Transverse colon (tissue), 4 donors: ENCODE data around the gene CCNQ. TPM values are rescaled to one million over a fixed set of nuclear protein-coding genes. Genes with fewer than 3 reads are reported as not detected.

Experiments
- DNase-seq: peaks from one replicate; pipeline ENCODE4 v3.0.0-alpha.2; 2019
- H3K27ac ChIP-seq, 4 donors: fragments of 200-600 bp; sonication (generic); 2 replicates each; pipeline ENCODE4 v1.5.1; 2016 to 2018; ENCODE audit warnings: inconsistent platforms in 4 of 4
- H3K27me3 ChIP-seq: fragments of 200-600 bp; sonication (generic); 2 replicates; pipeline ENCODE4 v1.5.1; 2017; ENCODE audit warnings: inconsistent platforms
- H3K36me3 ChIP-seq, 4 donors: fragments of 200-600 bp; sonication (generic); 2 replicates each; pipeline ENCODE4 v1.5.1; 2017 to 2019; ENCODE audit warnings: inconsistent platforms in 4 of 4
- H3K4me1 ChIP-seq, 4 donors: fragments of 200-600 bp; sonication (generic); 2 replicates each; pipeline ENCODE4 v1.5.1; 2017 to 2020; ENCODE audit warnings: inconsistent platforms in 4 of 4
- H3K4me3 ChIP-seq, 4 donors: fragments of 200-600 bp; sonication (generic); 1 replicate in 1 of 4; 2 replicates in 3 of 4; pipeline versions ENCODE4 v1.5.1 to v1.6.1; 2017 to 2019; ENCODE audit warnings: inconsistent platforms in 4 of 4
- H3K9me3 ChIP-seq, 2 donors: fragments of 200-600 bp; sonication (generic); 2 replicates each; pipeline ENCODE4 v1.5.1; 2017 to 2019; ENCODE audit warnings: inconsistent platforms in 2 of 2
- EP300 ChIP-seq: sonication (generic); formaldehyde crosslinking; IDR thresholded peaks from one replicate; pipeline ENCODE4 v1.6.1; 2017; ENCODE audit warnings: antibody characterized with exemption, low read depth
- POLR2A ChIP-seq: fragments of 450-650 bp; IDR thresholded peaks from one replicate; pipeline ENCODE4 v1.6.1; 2016; ENCODE audit warnings: antibody characterized with exemption, mild to moderate bottlenecking, moderate library complexity
- POLR2AphosphoS5 ChIP-seq, 3 donors: sonication (generic); formaldehyde crosslinking; IDR thresholded peaks; one replicate each; pipeline ENCODE4 v1.6.1; 2016; ENCODE audit warnings: antibody characterized with exemption in 3 of 3
- WGBS, 2 donors: methylation state at CpG; one replicate each; pipeline ENCODE4 v1.1.5; 2018; ENCODE audit warnings: low coverage in 1 of 2; 5-methylcytosine and 5-hydroxymethylcytosine counted together
- in situ Hi-C, 4 donors: fragments of 200-750 bp; cut with MboI; loops; one replicate each; pipeline versions ENCODE4 v1.15.0 to v1.15.1; 2017; ENCODE audit warnings: low sequenced_read_pairs in 3 of 4, low pct_ligation_motif_present in 1 of 4, low pct_unique_long_range_greater_than_20kb in 1 of 4
- intact Hi-C: fragments of 100-400 bp; cut with DNase I; formaldehyde crosslinking; loops from one replicate; pipeline ENCODE4 v1.15.1; 2023; ENCODE audit warnings: low total_unique reads
- total RNA-seq, 4 donors: library from RNA; depleted of rRNA; stranded (reverse); fragments of >200 nt; gene quantifications; one replicate each; pipeline ENCODE4 v1.1.0, GENCODE V29; 2016
- TF ChIP-seq, protein P1 (sequence below), 5 experiments: fragments of 200-600 bp in 3 of 5; fragments of 450-650 bp in 2 of 5; sonication (generic) in 3 of 5; IDR thresholded peaks; 1 replicate in 2 of 5; 2 replicates in 3 of 5; pipeline ENCODE4 v1.5.1; 2016 to 2017; ENCODE audit warnings: antibody characterized with exemption in 5 of 5, inconsistent platforms in 3 of 5, mild to moderate bottlenecking in 2 of 5, moderate library complexity in 1 of 5

The CCNQ gene
- total RNA-seq, 4 donors from 2014 or later, result 5.2 to 32.5 (median 26.8) TPM

DNA sequence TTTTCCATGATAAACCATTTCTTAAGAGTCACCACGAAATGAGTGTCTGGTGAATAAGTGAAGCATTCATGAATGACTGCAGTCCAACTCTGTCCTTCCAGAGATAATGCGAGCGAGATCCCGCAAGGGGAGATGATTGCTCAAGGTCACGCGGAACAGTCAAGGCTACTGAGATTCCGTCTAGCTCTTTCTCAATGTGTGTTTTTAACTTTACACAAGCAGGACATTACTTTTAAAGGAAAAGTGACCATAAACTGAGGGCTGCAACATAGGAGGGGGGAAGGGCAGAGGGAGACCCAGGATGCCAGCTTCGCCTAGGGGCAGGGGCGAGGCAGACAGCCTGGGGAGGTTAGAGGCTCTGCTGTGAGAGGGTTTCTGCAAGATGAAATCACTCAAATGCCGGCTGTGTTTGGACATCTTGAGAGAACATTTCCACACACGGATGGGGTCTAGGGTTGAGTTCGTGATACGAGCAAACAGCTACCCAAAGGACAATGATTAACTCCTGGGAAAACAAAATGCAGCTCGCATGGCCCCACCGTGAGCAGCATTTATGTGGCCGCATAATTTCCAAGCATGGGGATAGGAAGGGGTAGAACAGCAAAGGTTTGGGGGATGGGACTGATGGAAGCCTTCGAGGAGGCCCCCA lies 23.8 kb upstream of the CCNQ start:
- no peak for DNase-seq
- TF ChIP-seq POLR2A, result no peak
- TF ChIP-seq, protein P1, sequence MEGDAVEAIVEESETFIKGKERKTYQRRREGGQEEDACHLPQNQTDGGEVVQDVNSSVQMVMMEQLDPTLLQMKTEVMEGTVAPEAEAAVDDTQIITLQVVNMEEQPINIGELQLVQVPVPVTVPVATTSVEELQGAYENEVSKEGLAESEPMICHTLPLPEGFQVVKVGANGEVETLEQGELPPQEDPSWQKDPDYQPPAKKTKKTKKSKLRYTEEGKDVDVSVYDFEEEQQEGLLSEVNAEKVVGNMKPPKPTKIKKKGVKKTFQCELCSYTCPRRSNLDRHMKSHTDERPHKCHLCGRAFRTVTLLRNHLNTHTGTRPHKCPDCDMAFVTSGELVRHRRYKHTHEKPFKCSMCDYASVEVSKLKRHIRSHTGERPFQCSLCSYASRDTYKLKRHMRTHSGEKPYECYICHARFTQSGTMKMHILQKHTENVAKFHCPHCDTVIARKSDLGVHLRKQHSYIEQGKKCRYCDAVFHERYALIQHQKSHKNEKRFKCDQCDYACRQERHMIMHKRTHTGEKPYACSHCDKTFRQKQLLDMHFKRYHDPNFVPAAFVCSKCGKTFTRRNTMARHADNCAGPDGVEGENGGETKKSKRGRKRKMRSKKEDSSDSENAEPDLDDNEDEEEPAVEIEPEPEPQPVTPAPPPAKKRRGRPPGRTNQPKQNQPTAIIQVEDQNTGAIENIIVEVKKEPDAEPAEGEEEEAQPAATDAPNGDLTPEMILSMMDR (IDR thresholded peaks at IDR 0.05), result no peak
- intact Hi-C loops (no loop called here), in situ Hi-C loops (no loop called here)
- no peaks in the 10 kb centered on the region for H3K36me3 ChIP-seq
- no peaks in the 10 kb centered on the region for H3K9me3 ChIP-seq
- H3K27me3 ChIP-seq, result no peaks in the 10 kb centered on the region
- no peak overlapping the region for H3K4me3 ChIP-seq
- H3K4me1 ChIP-seq, result no peaks in the 10 kb centered on the region
- no peak overlapping the region for H3K27ac ChIP-seq
- WGBS, 2 donors, result 20 to 68% methylated on average over 3 to 17 of the region's 17 CpGs

GRCh38 chrX:153621949-153622598 lies 23.1 kb upstream of the CCNQ start:
- intact Hi-C loops, result no loop called here
- no peaks in the 10 kb centered on the region for H3K27me3 ChIP-seq
- H3K9me3 ChIP-seq, result no peaks in the 10 kb centered on the region
- no peak overlapping the region for H3K4me3 ChIP-seq
- no peak for DNase-seq
- TF ChIP-seq, protein P1 (IDR thresholded peaks at IDR 0.05), result no peak
- TF ChIP-seq POLR2AphosphoS5 (IDR thresholded peaks at IDR 0.05) (no peak), EP300 (no peak), POLR2A (no peak)
- in situ Hi-C loops, result no loop called here
- H3K27ac ChIP-seq, result no peak overlapping the region
- no peaks in the 10 kb centered on the region for H3K36me3 ChIP-seq
- H3K4me1 ChIP-seq, result no peaks in the 10 kb centered on the region
- 80 to 87% methylated on average over 1 to 27 of the region's 27 CpGs for WGBS, 2 donors

GRCh38 chrX:153620576-153620975 lies 21.6 kb upstream of the CCNQ start:
- DNase-seq, result no peak
- no peak overlapping the region for H3K27ac ChIP-seq
- in situ Hi-C loops, result no loop called here
- no peaks in the 10 kb centered on the region for H3K4me1 ChIP-seq
- TF ChIP-seq, protein P1 (IDR thresholded peaks at IDR 0.05), result no peak
- TF ChIP-seq EP300, result no peak
- TF ChIP-seq POLR2AphosphoS5 (IDR thresholded peaks at IDR 0.05), result no peak
- TF ChIP-seq POLR2A, result no peak
- no peaks in the 10 kb centered on the region for H3K36me3 ChIP-seq
- no peaks in the 10 kb centered on the region for H3K9me3 ChIP-seq
- H3K27me3 ChIP-seq, result no peaks in the 10 kb centered on the region
- WGBS, 2 donors, result 74% methylated on average over 5 of the region's 5 CpGs; no CpG with 5 or more reads in 1 of the 2 donors
- H3K4me3 ChIP-seq, result no peak overlapping the region
- intact Hi-C loops, result no loop called here

- 65% methylated on average over 6 of the region's 6 CpGs; no CpG with 5 or more reads in 1 of the 2 donors for WGBS, 2 donors
- peaks cover 8% of the 10 kb centered on the region for H3K27me3 ChIP-seq
- TF ChIP-seq POLR2A (no peak), POLR2AphosphoS5 (IDR thresholded peaks at IDR 0.05) (no peak), EP300 (no peak)
- TF ChIP-seq, protein P1 (IDR thresholded peaks at IDR 0.05), result no peak
- in situ Hi-C loops (no loop called here), intact Hi-C loops (no loop called here)
- H3K36me3 ChIP-seq, result no peaks in the 10 kb centered on the region
- H3K9me3 ChIP-seq, result no peaks in the 10 kb centered on the region
- H3K27ac ChIP-seq, result no peak overlapping the region
- DNase-seq, result no peak
- peaks cover 0 to 6% (median 0%) of the 10 kb centered on the region in 4 donors for H3K4me1 ChIP-seq
- no peak overlapping the region for H3K4me3 ChIP-seq
Observed at GRCh38 chrX:153614818-153615217, 15.9 kb upstream of the CCNQ start.
